Panc1 (cell line): Measurements from ENCODE around the gene TLR3. TPM values are rescaled to one million over a fixed set of nuclear protein-coding genes. Genes with fewer than 3 reads are reported as not detected.

Experiments used
- ATAC-seq: fragments of 200-7000 bp; cut with Tn5 transposase; 2 replicates; pipeline ENCODE4 v1.9.1; 2020; ENCODE audit warnings: mild to moderate bottlenecking, moderate library complexity
- BruUV-seq: library from RNA; stranded (reverse); fragments of 400-500 nt; replicated peaks from 2 replicates; lab custom pipeline; 2021; lab: Mats Ljungman, UMichigan
- CTCF ChIA-PET: fragments of 300-600 bp; sonication (Branson Sonifier 250); formaldehyde crosslinking; loops from one replicate; lab custom pipeline; 2022; ENCODE audit warnings: antibody characterized with exemption; lab: Charles Lee
- POLR2A ChIA-PET: fragments of 300-600 bp; sonication (Branson Sonifier 250); formaldehyde crosslinking; loops from one replicate; lab custom pipeline; 2022; ENCODE audit warnings: antibody characterized with exemption; lab: Charles Lee
- DNase-seq: peaks from one replicate; pipeline ENCODE4 v3.0.0-alpha.2; 2010; ENCODE audit warnings: low read depth, low spot score
- H3K27ac ChIP-seq: 2 replicates; pipeline ENCODE4 v1.5.1; 2011; ENCODE audit warnings: mild to moderate bottlenecking, low read length, inconsistent platforms
- H3K27me3 ChIP-seq: fragments of 200-500 bp; sonication (Bioruptor generic); 2 replicates; pipeline ENCODE4 v1.6.0; 2014; ENCODE audit warnings: low read length, inconsistent platforms; ENCODE audit not compliant: control insufficient read depth, insufficient read depth
- H3K36me3 ChIP-seq: fragments of 200-500 bp; sonication (Bioruptor generic); 2 replicates; pipeline ENCODE4 v1.5.1; 2014; ENCODE audit warnings: inconsistent platforms, mild to moderate bottlenecking, low read length, moderate library complexity; ENCODE audit not compliant: control insufficient read depth, insufficient read depth
- H3K4me1 ChIP-seq: 2 replicates; pipeline ENCODE4 v1.5.1; 2011; ENCODE audit warnings: inconsistent platforms, mild to moderate bottlenecking, low read length, moderate library complexity; ENCODE audit not compliant: control insufficient read depth, insufficient read depth
- H3K4me3 ChIP-seq, 2 experiments: 2 replicates each; pipeline ENCODE4 v1.5.1; 2011 to 2012; ENCODE audit warnings: low read depth in 2 of 2, low read length in 2 of 2, mild to moderate bottlenecking in 2 of 2, inconsistent platforms in 1 of 2, moderate library complexity in 1 of 2
- H3K9me3 ChIP-seq: fragments of 200-500 bp; sonication (Bioruptor generic); 2 replicates; pipeline ENCODE4 v1.5.1; 2014; ENCODE audit warnings: low read depth, mild to moderate bottlenecking, inconsistent platforms, low read length, moderate library complexity; ENCODE audit not compliant: control insufficient read depth, insufficient read depth
- POLR2AphosphoS5 ChIP-seq: IDR thresholded peaks from 2 replicates; pipeline ENCODE4 v1.6.1; 2012; ENCODE audit warnings: mild to moderate bottlenecking, low read depth, low read length, moderate library complexity
- REST ChIP-seq, 2 experiments: IDR thresholded peaks; 2 replicates each; pipeline ENCODE4 v1.6.1; 2011 to 2012; ENCODE audit warnings: low read depth in 2 of 2, control low read depth in 1 of 2, low read length in 1 of 2, mild to moderate bottlenecking in 1 of 2, moderate library complexity in 1 of 2; ENCODE audit not compliant: insufficient read depth in 1 of 2
- SIN3A ChIP-seq: IDR thresholded peaks from 2 replicates; pipeline ENCODE4 v1.6.1; 2012; ENCODE audit warnings: low read depth, mild to moderate bottlenecking, low read length, moderate library complexity, borderline replicate concordance; ENCODE audit not compliant: insufficient read depth
- TCF7L2 ChIP-seq: IDR thresholded peaks from 2 replicates; pipeline ENCODE4 v1.6.1; 2011; ENCODE audit warnings: mild to moderate bottlenecking, low read depth, low read length, inconsistent platforms
- in situ Hi-C: cut with HindIII; loops from 2 replicates; pipeline ENCODE4 v1.10.0; 2016; ENCODE audit warnings: low sequenced_read_pairs, low pct_unique_long_range_greater_than_20kb
- intact Hi-C: fragments of 100-400 bp; cut with micrococcal nuclease; formaldehyde crosslinking; loops from one replicate; pipeline ENCODE4 v1.10.0; 2022; ENCODE audit not compliant: unreplicated experiment
- total RNA-seq: library from RNA; stranded (reverse); gene quantifications from one replicate; pipeline ENCODE4 v1.2.1, GENCODE V29; 2021; ENCODE audit not compliant: unreplicated experiment
- TF ChIP-seq, protein P1 (sequence below): fragments of 450-650 bp; IDR thresholded peaks from 2 replicates; pipeline ENCODE4 v1.5.1; 2017; ENCODE audit warnings: mild to moderate bottlenecking

The TLR3 gene
- total RNA-seq, 1 experiment from 2014 or later, result 0.41 TPM

GRCh38 chr4:186024637-186025407 is 44.1 kb upstream of the TLR3 start:
- DNase-seq (no peak), ATAC-seq (no peak)
- ChIA-PET POLR2A (no interaction called here), CTCF (no interaction called here)
- Histone ChIP-seq H3K4me3 (no peak overlapping the region), H3K4me1 (no peaks in the 10 kb centered on the region), H3K9me3 (no peaks in the 10 kb centered on the region), H3K27me3 (no peaks in the 10 kb centered on the region), H3K36me3 (no peaks in the 10 kb centered on the region), H3K27ac (no peak overlapping the region)
- no peak for TF ChIP-seq SIN3A
- TF ChIP-seq, protein P1, sequence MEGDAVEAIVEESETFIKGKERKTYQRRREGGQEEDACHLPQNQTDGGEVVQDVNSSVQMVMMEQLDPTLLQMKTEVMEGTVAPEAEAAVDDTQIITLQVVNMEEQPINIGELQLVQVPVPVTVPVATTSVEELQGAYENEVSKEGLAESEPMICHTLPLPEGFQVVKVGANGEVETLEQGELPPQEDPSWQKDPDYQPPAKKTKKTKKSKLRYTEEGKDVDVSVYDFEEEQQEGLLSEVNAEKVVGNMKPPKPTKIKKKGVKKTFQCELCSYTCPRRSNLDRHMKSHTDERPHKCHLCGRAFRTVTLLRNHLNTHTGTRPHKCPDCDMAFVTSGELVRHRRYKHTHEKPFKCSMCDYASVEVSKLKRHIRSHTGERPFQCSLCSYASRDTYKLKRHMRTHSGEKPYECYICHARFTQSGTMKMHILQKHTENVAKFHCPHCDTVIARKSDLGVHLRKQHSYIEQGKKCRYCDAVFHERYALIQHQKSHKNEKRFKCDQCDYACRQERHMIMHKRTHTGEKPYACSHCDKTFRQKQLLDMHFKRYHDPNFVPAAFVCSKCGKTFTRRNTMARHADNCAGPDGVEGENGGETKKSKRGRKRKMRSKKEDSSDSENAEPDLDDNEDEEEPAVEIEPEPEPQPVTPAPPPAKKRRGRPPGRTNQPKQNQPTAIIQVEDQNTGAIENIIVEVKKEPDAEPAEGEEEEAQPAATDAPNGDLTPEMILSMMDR, result no peak
- no peak for TF ChIP-seq REST (IDR thresholded peaks at IDR 0.05; ENCODE audit: insufficient read depth in 1 of 2, low read depth in 2 of 2, low read length in 1 of 2)
- no peak for TF ChIP-seq TCF7L2
- no peak for TF ChIP-seq POLR2AphosphoS5
- intact Hi-C loops, result loop anchor here (5.0 kb wide), 1 partner anchor 383 kb away; no protein-coding TSS in a partner anchor
- in situ Hi-C loops, result no loop called here
- no TSS peak for BruUV-seq

DNA sequence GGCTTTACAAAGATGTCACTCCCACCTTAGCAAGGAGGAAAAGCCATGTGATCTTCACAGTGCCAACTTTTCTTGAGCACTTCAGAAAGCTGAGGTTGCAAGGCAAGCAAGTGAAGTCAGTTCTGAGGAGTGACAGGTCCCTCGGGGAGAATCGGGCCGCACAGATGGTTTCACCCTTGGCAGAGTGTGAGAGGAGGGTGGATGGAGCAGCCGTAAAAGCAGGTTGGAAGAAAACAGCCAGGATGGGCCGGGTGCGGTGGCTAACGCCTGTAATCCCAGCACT is 43.6 kb upstream of the TLR3 start:
- ChIA-PET POLR2A (no interaction called here), CTCF (no interaction called here)
- H3K27me3 ChIP-seq, result no peaks in the 10 kb centered on the region
- DNase-seq (no peak), ATAC-seq (no peak)
- intact Hi-C loops, result no loop called here
- H3K27ac ChIP-seq, result no peak overlapping the region
- no peak overlapping the region for H3K4me3 ChIP-seq
- no peaks in the 10 kb centered on the region for H3K36me3 ChIP-seq
- H3K9me3 ChIP-seq, result no peaks in the 10 kb centered on the region
- BruUV-seq, result no TSS peak
- H3K4me1 ChIP-seq, result no peaks in the 10 kb centered on the region
- in situ Hi-C loops, result no loop called here
- TF ChIP-seq REST (IDR thresholded peaks at IDR 0.05; ENCODE audit: insufficient read depth in 1 of 2, low read depth in 2 of 2, low read length in 1 of 2) (no peak), TCF7L2 (no peak), SIN3A (no peak)
